ENCODE data around the gene AP2S1. TPM values are rescaled to one million over a fixed set of nuclear protein-coding genes. Genes with fewer than 3 reads are reported as not detected.

Gene AP2S1
- 511 TPM for polyA plus RNA-seq (2012; ENCODE audit: insufficient read length, low read depth)

GRCh38 chr19:46850228-46851203 lies at the start of gene AP2S1:
AP2S1 (minus strand) TSS chr19:46850846; CDS start chr19:46850766, 80 bp downstream.
- TF ChIP-seq REST (IDR thresholded peaks at IDR 0.05; ENCODE audit: insufficient read depth in 1 of 2, low read depth in 2 of 2, low read length in 2 of 2): 0 out of 4 replicates have a peak, but pooled peaks of 1 of the 2 experiments have one; percentile 28
- peak; percentile 76 for TF ChIP-seq POLR2AphosphoS5 (IDR thresholded peaks at IDR 0.05; ENCODE audit: low read depth, low read length)
- TF ChIP-seq FOXP2 (optimal IDR thresholded peaks at IDR 0.05; ENCODE audit: borderline replicate concordance, extremely low read depth, extremely low read length, insufficient read depth): peak; percentile 63
- 0 out of 2 replicates have a peak, but pooled peaks have one; percentile 62 for TF ChIP-seq SIN3A (IDR thresholded peaks at IDR 0.05; ENCODE audit: borderline replicate concordance, insufficient read depth, low read length)
- TF ChIP-seq TAF1 (IDR thresholded peaks at IDR 0.05; ENCODE audit: borderline replicate concordance, insufficient read depth, low read length): peak; percentile 65; the same call in 1 of the 2 replicates

GRCh38 chr19:46900341-46900740 lies 49.7 kb upstream of the AP2S1 start:
- TF ChIP-seq TAF1 (IDR thresholded peaks at IDR 0.05; ENCODE audit: borderline replicate concordance, insufficient read depth, low read length): no peak
- no peak for TF ChIP-seq FOXP2 (optimal IDR thresholded peaks at IDR 0.05; ENCODE audit: borderline replicate concordance, extremely low read depth, extremely low read length, insufficient read depth)
- TF ChIP-seq SIN3A (IDR thresholded peaks at IDR 0.05; ENCODE audit: borderline replicate concordance, insufficient read depth, low read length): no peak
- TF ChIP-seq POLR2AphosphoS5 (IDR thresholded peaks at IDR 0.05; ENCODE audit: low read depth, low read length): no peak

- TF ChIP-seq REST (IDR thresholded peaks at IDR 0.05; ENCODE audit: insufficient read depth in 1 of 2, low read depth in 2 of 2, low read length in 2 of 2): no peak
- TF ChIP-seq FOXP2 (optimal IDR thresholded peaks at IDR 0.05; ENCODE audit: borderline replicate concordance, extremely low read depth, extremely low read length, insufficient read depth): no peak
- no peak for TF ChIP-seq POLR2AphosphoS5 (IDR thresholded peaks at IDR 0.05; ENCODE audit: low read depth, low read length)
- TF ChIP-seq TAF1 (IDR thresholded peaks at IDR 0.05; ENCODE audit: borderline replicate concordance, insufficient read depth, low read length): no peak
- TF ChIP-seq SIN3A (IDR thresholded peaks at IDR 0.05; ENCODE audit: borderline replicate concordance, insufficient read depth, low read length): no peak
Observed at GRCh38 chr19:46898731-46899130, 48.1 kb upstream of the AP2S1 start.

GRCh38 chr19:46896076-46896794 lies 45.6 kb upstream of the AP2S1 start:
- TF ChIP-seq REST (IDR thresholded peaks at IDR 0.05; ENCODE audit: insufficient read depth in 1 of 2, low read depth in 2 of 2, low read length in 2 of 2) (no peak), FOXP2 (optimal IDR thresholded peaks at IDR 0.05; ENCODE audit: borderline replicate concordance, extremely low read depth, extremely low read length, insufficient read depth) (no peak), SIN3A (IDR thresholded peaks at IDR 0.05; ENCODE audit: borderline replicate concordance, insufficient read depth, low read length) (no peak), POLR2AphosphoS5 (IDR thresholded peaks at IDR 0.05; ENCODE audit: low read depth, low read length) (no peak)

All from PFSK-1 (cell line).